Measurements from ENCODE around the gene VPS35. TPM values are rescaled to one million over a fixed set of nuclear protein-coding genes. Genes with fewer than 3 reads are reported as not detected.

Gene VPS35
- total and polyA plus RNA-seq, 10 of the 15 experiments (the other 5 are each of a cell fraction or from before 2014, with no cell fraction given): 28.5 to 125 (median 60.6) TPM

DNA sequence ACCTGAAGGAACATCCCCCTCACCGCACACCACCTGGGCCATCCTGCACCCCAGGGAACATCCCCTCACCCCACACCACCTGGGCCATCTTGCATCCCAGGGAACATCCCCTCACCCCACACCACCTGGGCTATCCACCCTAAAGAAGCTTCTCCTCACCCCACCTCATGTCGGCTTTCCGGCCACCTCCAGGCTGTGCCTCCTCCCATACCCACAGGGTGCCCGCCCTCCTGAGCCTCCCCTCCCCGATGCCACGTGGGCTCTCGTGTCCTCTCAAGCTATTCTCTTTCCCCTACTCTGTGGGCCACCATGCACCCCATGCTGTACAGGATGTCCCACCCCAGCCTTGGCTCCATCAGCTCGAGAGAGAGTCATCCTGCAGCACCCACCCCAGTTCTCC, 41.1 kb upstream of the VPS35 start (continued):
- TF ChIP-seq MLLT1 (IDR thresholded peaks at IDR 0.05) (no peak), SMAD1 (IDR thresholded peaks at IDR 0.05; ENCODE audit: low read depth, partially characterized antibody) (no peak), EZH2 (IDR thresholded peaks at IDR 0.05; ENCODE audit: borderline replicate concordance, control insufficient read depth, low read depth, low read length) (no peak), CBX5 (IDR thresholded peaks at IDR 0.05; ENCODE audit: low read depth) (no peak), MTA2 (IDR thresholded peaks at IDR 0.05; ENCODE audit: low read depth) (no peak), USF2 (IDR thresholded peaks at IDR 0.05; ENCODE audit: borderline replicate concordance, low read depth, low read length) (no peak)

- no peak for DNase-seq (ENCODE audit: low read depth, low spot score)
- ChIA-PET RAD21 (ENCODE audit: unreplicated experiment) (no interaction called here), CTCF (no interaction called here), SMC1A (ENCODE audit: uncharacterized antibody, unreplicated experiment) (no interaction called here), POLR2A (no interaction called here)
- ATAC-seq: no peak
- Histone ChIP-seq H3K4me2 (ENCODE audit: control insufficient read depth, insufficient read depth) (no peak overlapping the region), H3K4me1 (ENCODE audit: control insufficient read depth, insufficient read depth, low read length) (no peaks in the 10 kb centered on the region), H3K9ac (ENCODE audit: control insufficient read depth, insufficient read depth, low read length) (no peak overlapping the region), H3K79me2 (ENCODE audit: control insufficient read depth, insufficient read depth, low read length) (no peaks in the 10 kb centered on the region), H3K36me3 (ENCODE audit: control insufficient read depth in 2 of 2, insufficient read depth in 2 of 2, low read length in 1 of 2) (no peaks in the 10 kb centered on the region; a peak in 1 of 4 replicates), H3K4me3 (no peak overlapping the region), H3K9me3 (replicated peaks; ENCODE audit: control insufficient read depth, insufficient read depth, low read length) (peaks cover under 1% of the 10 kb centered on the region; the same call in 1 of the 3 replicates), H3K27me3 (replicated peaks in 1 of 2; ENCODE audit: control insufficient read depth in 2 of 2, insufficient read depth in 2 of 2, low read length in 1 of 2) (no peaks in the 10 kb centered on the region), H2AFZ (ENCODE audit: control insufficient read depth, low read depth, low read length) (no peak overlapping the region), H3K27ac (ENCODE audit: control insufficient read depth, insufficient read depth) (no peak overlapping the region), H4K20me1 (ENCODE audit: control insufficient read depth, insufficient read depth) (no peaks in the 10 kb centered on the region)
- intact Hi-C loops (cut with micrococcal nuclease; ENCODE audit: unreplicated experiment) (no loop called here), in situ Hi-C loops (cut with MboI) (no loop called here)
- no TSS peak for BruUV-seq (replicated peaks)
- no peak for FAIRE-seq
- TF ChIP-seq BCL3 (IDR thresholded peaks at IDR 0.05; ENCODE audit: borderline replicate concordance, insufficient read depth, low read depth, low read length, poor library complexity, severe bottlenecking) (no peak), JUND (IDR thresholded peaks at IDR 0.05; ENCODE audit: low read depth, low read length) (no peak)
- WGBS (ENCODE audit: insufficient coverage, insufficient replicate concordance, low lambda C conversion rate, missing lambda C conversion rate): 60% methylated on average over 7 of the region's 7 CpGs
These were observed 40.5 kb upstream of the VPS35 start for GRCh38 chr16:46729326-46729995.

Data from GM12878 (cell line).